DMS53 treated with DMSO at 0.1 percent for 48 hours (cell line): ENCODE measurements around the gene FIGLA.
"Not testable (repeated sequence)": the region's sequence is repeated elsewhere in the genome, so short reads cannot be mapped to it uniquely, and the experiment has no call there.

ENCODE experiments used
- DNase-seq: peaks from one replicate; lab custom pipeline; 2025; ENCODE audit not compliant: unreplicated experiment; lab: John Stamatoyannopoulos, UW

FIGLA gene

GRCh38 chr2:70808983-70809958 lies 18.8 kb upstream of the FIGLA start:
- DNase-seq = no peak

- DNase-seq = no peak
These were observed 17.3 kb upstream of the FIGLA start for GRCh38 chr2:70807828-70808118.

- peak; percentile 32 for DNase-seq
These were observed 16.8 kb upstream of the FIGLA start for GRCh38 chr2:70807102-70807827.

GRCh38 chr2:70806620-70807019 lies 16.2 kb upstream of the FIGLA start:
- DNase-seq = no peak

GRCh38 chr2:70806013-70806412 lies 15.6 kb upstream of the FIGLA start:
- DNase-seq = no peak

- DNase-seq = no peak
These were observed 11.3 kb upstream of the FIGLA start for GRCh38 chr2:70801607-70802263.

- no peak for DNase-seq
These were observed 9.3 kb upstream of the FIGLA start for GRCh38 chr2:70799706-70800105.

GRCh38 chr2:70797996-70798395 lies 7.6 kb upstream of the FIGLA start:
- not testable (repeated sequence) for DNase-seq

- no peak for DNase-seq
These were observed 7.1 kb upstream of the FIGLA start for GRCh38 chr2:70797506-70797905.

- no peak for DNase-seq
These were observed 5.8 kb upstream of the FIGLA start for GRCh38 chr2:70796262-70796661.

GRCh38 chr2:70795164-70795995 lies 4.9 kb upstream of the FIGLA start:
- DNase-seq = no peak

GRCh38 chr2:70793450-70793849 lies 3.0 kb upstream of the FIGLA start:
- no peak for DNase-seq

GRCh38 chr2:70789304-70790135 lies 923 bp downstream of the FIGLA start:
- peak; percentile 72 for DNase-seq

- DNase-seq = peak; percentile 22
These were observed 5.1 kb downstream of the FIGLA start for GRCh38 chr2:70785137-70785911.

- no peak for DNase-seq
These were observed 6.1 kb downstream of the FIGLA start for GRCh38 chr2:70784320-70784719.

- no peak for DNase-seq
These were observed 10.4 kb downstream of the FIGLA start for GRCh38 chr2:70779911-70780545.

- no peak for DNase-seq
These were observed 11.0 kb downstream of the FIGLA start for GRCh38 chr2:70779491-70779890.

- no peak for DNase-seq
These were observed 11.8 kb downstream of the FIGLA start for GRCh38 chr2:70778676-70779075.

- no peak for DNase-seq
These were observed 13.0 kb downstream of the FIGLA start for GRCh38 chr2:70777450-70777849.
